HEK293 (cell line): ENCODE results near the gene CLIC5.

Experiments used
- CTCF ChIA-PET: fragments of 350-600 bp; formaldehyde crosslinking; extraction: SDS; loops from one replicate; lab custom pipeline; 2021; ENCODE audit warnings: antibody characterized with exemption; lab: Yijun Ruan, JAX
- POLR2A ChIA-PET: fragments of 300-600 bp; formaldehyde crosslinking; extraction: SDS; loops from one replicate; lab custom pipeline; 2020; ENCODE audit warnings: antibody characterized with exemption, inconsistent platforms; lab: Yijun Ruan, JAX
- H3K27ac ChIP-seq: fragments of 200-500 bp; sonication (Bioruptor generic); 2 replicates; pipeline ENCODE4 v1.5.1; 2014; ENCODE audit warnings: low read depth, low read length, control low read depth, inconsistent platforms; ENCODE audit errors: extremely low read depth
- H3K36me3 ChIP-seq, 2 experiments: fragments of 200-500 bp in 1 of 2; sonication (Bioruptor generic) in 1 of 2; 1 replicate in 1 of 2; 2 replicates in 1 of 2; pipeline ENCODE4 v1.5.1; 2014 to 2017; ENCODE audit warnings: inconsistent platforms in 2 of 2, low read length in 2 of 2; ENCODE audit not compliant: control insufficient read depth in 2 of 2, insufficient read depth in 1 of 2
- H3K4me1 ChIP-seq: fragments of 200-500 bp; sonication (Bioruptor generic); 2 replicates; pipeline ENCODE4 v1.5.1; 2014; ENCODE audit warnings: mild to moderate bottlenecking, low read length, inconsistent platforms; ENCODE audit not compliant: control insufficient read depth, insufficient read depth
- H3K4me3 ChIP-seq: 2 replicates; pipeline ENCODE4 v1.5.1; 2011; ENCODE audit warnings: low read depth, mild to moderate bottlenecking, control low read depth, low read length, moderate library complexity
- H3K9me3 ChIP-seq: fragments of 200-500 bp; sonication (Bioruptor generic); 2 replicates; pipeline ENCODE4 v1.5.1; 2014; ENCODE audit warnings: low read depth, low read length, inconsistent platforms; ENCODE audit not compliant: control insufficient read depth, insufficient read depth
- GLIS1 ChIP-seq: fragments of 450-650 bp; formaldehyde crosslinking; IDR thresholded peaks from 2 replicates; pipeline ENCODE4 v1.5.1; 2016; ENCODE audit warnings: missing biosample characterization, missing genetic modification characterization
- KLF8 ChIP-seq: fragments of 450-650 bp; formaldehyde crosslinking; IDR thresholded peaks from 2 replicates; pipeline ENCODE4 v1.5.1; 2016; ENCODE audit warnings: missing biosample characterization, missing genetic modification characterization
- KLF9 ChIP-seq: fragments of 450-650 bp; formaldehyde crosslinking; IDR thresholded peaks from 2 replicates; pipeline ENCODE4 v1.5.1; 2016; ENCODE audit warnings: missing biosample characterization, missing genetic modification characterization, low read depth
- MEIS1 ChIP-seq: sonication (generic); formaldehyde crosslinking; IDR thresholded peaks from 2 replicates; pipeline ENCODE4 v1.8.1; 2022; ENCODE audit warnings: missing genetic modification reagents, mild to moderate bottlenecking, borderline replicate concordance
- ZNF10 ChIP-seq: fragments of 450-650 bp; formaldehyde crosslinking; IDR thresholded peaks from 2 replicates; pipeline ENCODE4 v1.5.1; 2017; ENCODE audit warnings: missing biosample characterization, missing genetic modification characterization
- ZNF114 ChIP-seq: fragments of 450-650 bp; formaldehyde crosslinking; IDR thresholded peaks from 2 replicates; pipeline ENCODE4 v1.5.0; 2017; ENCODE audit warnings: missing biosample characterization, missing genetic modification characterization
- ZNF121 ChIP-seq: fragments of 450-650 bp; formaldehyde crosslinking; IDR thresholded peaks from 2 replicates; pipeline ENCODE4 v1.5.1; 2016; ENCODE audit warnings: missing biosample characterization, missing genetic modification characterization
- ZNF155 ChIP-seq: fragments of 450-650 bp; formaldehyde crosslinking; IDR thresholded peaks from 2 replicates; pipeline ENCODE4 v1.5.1; 2016; ENCODE audit warnings: missing biosample characterization, missing genetic modification characterization
- ZNF184 ChIP-seq: fragments of 450-650 bp; IDR thresholded peaks from 2 replicates; pipeline ENCODE4 v1.5.1; 2018; ENCODE audit warnings: missing biosample characterization, mild to moderate bottlenecking, missing genetic modification characterization
- ZNF274 ChIP-seq, 2 experiments: fragments of 200-500 bp in 1 of 2; fragments of 450-650 bp in 1 of 2; sonication (Bioruptor generic) in 1 of 2; formaldehyde crosslinking in 1 of 2; IDR thresholded peaks; 2 replicates each; pipeline versions ENCODE4 v1.5.1 to v1.6.1; 2014 to 2016; ENCODE audit warnings: borderline replicate concordance in 1 of 2, inconsistent platforms in 1 of 2, low read length in 1 of 2, missing biosample characterization in 1 of 2, missing genetic modification characterization in 1 of 2
- ZNF302 ChIP-seq: fragments of 450-650 bp; formaldehyde crosslinking; IDR thresholded peaks from 2 replicates; pipeline ENCODE4 v1.5.1; 2016; ENCODE audit warnings: missing biosample characterization, missing genetic modification characterization, low read depth
- ZNF391 ChIP-seq: fragments of 450-650 bp; formaldehyde crosslinking; IDR thresholded peaks from 2 replicates; pipeline ENCODE4 v1.5.1; 2016; ENCODE audit warnings: low read depth, missing biosample characterization, missing genetic modification characterization, borderline replicate concordance
- ZNF394 ChIP-seq: fragments of 450-650 bp; formaldehyde crosslinking; IDR thresholded peaks from 2 replicates; pipeline ENCODE4 v1.5.1; 2016; ENCODE audit warnings: missing biosample characterization, missing genetic modification characterization, mild to moderate bottlenecking, moderate library complexity, borderline replicate concordance
- ZNF501 ChIP-seq: fragments of 450-650 bp; formaldehyde crosslinking; IDR thresholded peaks from 2 replicates; pipeline ENCODE4 v1.5.1; 2016; ENCODE audit warnings: missing biosample characterization, missing genetic modification characterization
- ZNF529 ChIP-seq: fragments of 450-650 bp; formaldehyde crosslinking; IDR thresholded peaks from 2 replicates; pipeline ENCODE4 v1.5.1; 2017; ENCODE audit warnings: missing genetic modification characterization, missing biosample characterization; ENCODE audit not compliant: insufficient replicate concordance
- ZNF560 ChIP-seq: fragments of 450-650 bp; formaldehyde crosslinking; IDR thresholded peaks from 2 replicates; pipeline ENCODE4 v1.5.1; 2017; ENCODE audit warnings: missing biosample characterization, missing genetic modification characterization, borderline replicate concordance
- ZNF626 ChIP-seq: fragments of 450-650 bp; sonication (Bioruptor Pico); formaldehyde crosslinking; IDR thresholded peaks from 2 replicates; pipeline ENCODE4 v1.5.1; 2018; ENCODE audit warnings: missing biosample characterization, missing genetic modification characterization, inconsistent platforms
- ZNF768 ChIP-seq: fragments of 450-650 bp; formaldehyde crosslinking; IDR thresholded peaks from 2 replicates; pipeline ENCODE4 v1.5.1; 2018; ENCODE audit warnings: missing biosample characterization, mild to moderate bottlenecking, missing genetic modification characterization
- TF ChIP-seq, protein P1 (sequence below): fragments of 450-650 bp; formaldehyde crosslinking; IDR thresholded peaks from 2 replicates; pipeline ENCODE4 v1.5.1; 2016; ENCODE audit warnings: missing biosample characterization, missing genetic modification characterization, borderline replicate concordance
- TF ChIP-seq, protein P2 (sequence below): fragments of 450-650 bp; formaldehyde crosslinking; IDR thresholded peaks from 2 replicates; pipeline ENCODE4 v1.5.1; 2017; ENCODE audit warnings: missing biosample characterization, missing genetic modification characterization
- TF ChIP-seq, protein P3 (sequence below): fragments of 450-650 bp; formaldehyde crosslinking; IDR thresholded peaks from 2 replicates; pipeline ENCODE4 v1.5.1; 2016; ENCODE audit warnings: missing biosample characterization, missing genetic modification characterization

The CLIC5 gene

DNA sequence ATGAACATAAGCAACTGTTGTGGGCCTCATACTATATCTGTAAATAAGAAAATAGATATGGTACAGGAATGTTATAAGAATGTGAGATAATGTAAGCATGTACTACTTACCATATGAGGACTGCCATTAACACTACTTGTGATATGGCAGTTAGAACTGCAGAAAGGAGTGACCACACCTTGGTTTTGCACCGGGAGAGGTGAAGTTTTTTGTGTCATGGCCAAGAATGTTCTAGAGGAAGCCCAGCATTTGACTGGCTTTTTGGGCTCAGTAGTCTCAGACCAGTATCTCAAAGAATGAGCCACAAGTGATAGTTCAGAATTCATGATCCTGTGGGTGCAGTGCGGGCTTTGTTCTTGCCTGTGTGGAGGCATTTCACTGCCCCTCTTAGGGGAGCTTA, 123.5 kb downstream of the CLIC5 start (continued):
- TF ChIP-seq, protein P1, sequence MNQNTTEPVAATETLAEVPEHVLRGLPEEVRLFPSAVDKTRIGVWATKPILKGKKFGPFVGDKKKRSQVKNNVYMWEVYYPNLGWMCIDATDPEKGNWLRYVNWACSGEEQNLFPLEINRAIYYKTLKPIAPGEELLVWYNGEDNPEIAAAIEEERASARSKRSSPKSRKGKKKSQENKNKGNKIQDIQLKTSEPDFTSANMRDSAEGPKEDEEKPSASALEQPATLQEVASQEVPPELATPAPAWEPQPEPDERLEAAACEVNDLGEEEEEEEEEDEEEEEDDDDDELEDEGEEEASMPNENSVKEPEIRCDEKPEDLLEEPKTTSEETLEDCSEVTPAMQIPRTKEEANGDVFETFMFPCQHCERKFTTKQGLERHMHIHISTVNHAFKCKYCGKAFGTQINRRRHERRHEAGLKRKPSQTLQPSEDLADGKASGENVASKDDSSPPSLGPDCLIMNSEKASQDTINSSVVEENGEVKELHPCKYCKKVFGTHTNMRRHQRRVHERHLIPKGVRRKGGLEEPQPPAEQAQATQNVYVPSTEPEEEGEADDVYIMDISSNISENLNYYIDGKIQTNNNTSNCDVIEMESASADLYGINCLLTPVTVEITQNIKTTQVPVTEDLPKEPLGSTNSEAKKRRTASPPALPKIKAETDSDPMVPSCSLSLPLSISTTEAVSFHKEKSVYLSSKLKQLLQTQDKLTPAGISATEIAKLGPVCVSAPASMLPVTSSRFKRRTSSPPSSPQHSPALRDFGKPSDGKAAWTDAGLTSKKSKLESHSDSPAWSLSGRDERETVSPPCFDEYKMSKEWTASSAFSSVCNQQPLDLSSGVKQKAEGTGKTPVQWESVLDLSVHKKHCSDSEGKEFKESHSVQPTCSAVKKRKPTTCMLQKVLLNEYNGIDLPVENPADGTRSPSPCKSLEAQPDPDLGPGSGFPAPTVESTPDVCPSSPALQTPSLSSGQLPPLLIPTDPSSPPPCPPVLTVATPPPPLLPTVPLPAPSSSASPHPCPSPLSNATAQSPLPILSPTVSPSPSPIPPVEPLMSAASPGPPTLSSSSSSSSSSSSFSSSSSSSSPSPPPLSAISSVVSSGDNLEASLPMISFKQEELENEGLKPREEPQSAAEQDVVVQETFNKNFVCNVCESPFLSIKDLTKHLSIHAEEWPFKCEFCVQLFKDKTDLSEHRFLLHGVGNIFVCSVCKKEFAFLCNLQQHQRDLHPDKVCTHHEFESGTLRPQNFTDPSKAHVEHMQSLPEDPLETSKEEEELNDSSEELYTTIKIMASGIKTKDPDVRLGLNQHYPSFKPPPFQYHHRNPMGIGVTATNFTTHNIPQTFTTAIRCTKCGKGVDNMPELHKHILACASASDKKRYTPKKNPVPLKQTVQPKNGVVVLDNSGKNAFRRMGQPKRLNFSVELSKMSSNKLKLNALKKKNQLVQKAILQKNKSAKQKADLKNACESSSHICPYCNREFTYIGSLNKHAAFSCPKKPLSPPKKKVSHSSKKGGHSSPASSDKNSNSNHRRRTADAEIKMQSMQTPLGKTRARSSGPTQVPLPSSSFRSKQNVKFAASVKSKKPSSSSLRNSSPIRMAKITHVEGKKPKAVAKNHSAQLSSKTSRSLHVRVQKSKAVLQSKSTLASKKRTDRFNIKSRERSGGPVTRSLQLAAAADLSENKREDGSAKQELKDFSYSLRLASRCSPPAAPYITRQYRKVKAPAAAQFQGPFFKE (tag by site-specific recombination), result no peak
- TF ChIP-seq ZNF10 (tag by site-specific recombination), result no peak
- TF ChIP-seq ZNF121 (tag by site-specific recombination), result no peak

DNA sequence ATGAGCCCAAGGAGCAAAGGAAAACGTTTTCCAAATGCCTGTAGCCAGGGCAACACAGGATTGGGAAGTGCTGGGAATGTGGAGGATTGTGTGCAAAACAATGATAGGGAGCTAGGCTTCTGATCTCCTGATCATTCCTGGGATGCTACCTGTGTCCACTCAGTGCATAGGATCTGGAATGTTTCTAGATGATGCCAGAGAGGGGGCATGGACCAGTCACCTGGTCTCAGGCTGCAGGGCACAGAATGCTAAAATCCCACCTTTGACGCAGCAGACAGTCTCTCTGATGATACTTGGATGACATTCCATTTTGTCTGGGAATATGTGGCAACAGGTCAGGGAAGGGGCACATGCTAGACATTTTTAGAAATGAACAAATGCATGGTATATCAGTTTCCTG, 128.9 kb downstream of the CLIC5 start:
- H3K9me3 ChIP-seq, result no peaks in the 10 kb centered on the region
- H3K4me3 ChIP-seq, result no peak overlapping the region
- no peaks in the 10 kb centered on the region for H3K4me1 ChIP-seq
- CTCF ChIA-PET, result no interaction called here
- H3K27ac ChIP-seq, result no peak overlapping the region
- H3K36me3 ChIP-seq, result no peaks in the 10 kb centered on the region
- TF ChIP-seq KLF9 (tag by site-specific recombination), result no peak
- no peak for TF ChIP-seq ZNF626
- TF ChIP-seq, protein P2, sequence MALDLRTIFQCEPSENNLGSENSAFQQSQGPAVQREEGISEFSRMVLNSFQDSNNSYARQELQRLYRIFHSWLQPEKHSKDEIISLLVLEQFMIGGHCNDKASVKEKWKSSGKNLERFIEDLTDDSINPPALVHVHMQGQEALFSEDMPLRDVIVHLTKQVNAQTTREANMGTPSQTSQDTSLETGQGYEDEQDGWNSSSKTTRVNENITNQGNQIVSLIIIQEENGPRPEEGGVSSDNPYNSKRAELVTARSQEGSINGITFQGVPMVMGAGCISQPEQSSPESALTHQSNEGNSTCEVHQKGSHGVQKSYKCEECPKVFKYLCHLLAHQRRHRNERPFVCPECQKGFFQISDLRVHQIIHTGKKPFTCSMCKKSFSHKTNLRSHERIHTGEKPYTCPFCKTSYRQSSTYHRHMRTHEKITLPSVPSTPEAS (tag by site-specific recombination), result no peak
- no peak for TF ChIP-seq MEIS1 (CRISPR knock-in tag)
- no peak for TF ChIP-seq KLF8 (tag by site-specific recombination)
- TF ChIP-seq ZNF391 (tag by site-specific recombination), result no peak
- TF ChIP-seq ZNF114 (tag by site-specific recombination), result no peak
- TF ChIP-seq, protein P3, sequence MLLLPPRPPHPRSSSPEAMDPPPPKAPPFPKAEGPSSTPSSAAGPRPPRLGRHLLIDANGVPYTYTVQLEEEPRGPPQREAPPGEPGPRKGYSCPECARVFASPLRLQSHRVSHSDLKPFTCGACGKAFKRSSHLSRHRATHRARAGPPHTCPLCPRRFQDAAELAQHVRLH (tag by site-specific recombination), result no peak
- no peak for TF ChIP-seq ZNF302 (tag by site-specific recombination)
- TF ChIP-seq ZNF394, result no peak
- POLR2A ChIA-PET, result no interaction called here

DNA sequence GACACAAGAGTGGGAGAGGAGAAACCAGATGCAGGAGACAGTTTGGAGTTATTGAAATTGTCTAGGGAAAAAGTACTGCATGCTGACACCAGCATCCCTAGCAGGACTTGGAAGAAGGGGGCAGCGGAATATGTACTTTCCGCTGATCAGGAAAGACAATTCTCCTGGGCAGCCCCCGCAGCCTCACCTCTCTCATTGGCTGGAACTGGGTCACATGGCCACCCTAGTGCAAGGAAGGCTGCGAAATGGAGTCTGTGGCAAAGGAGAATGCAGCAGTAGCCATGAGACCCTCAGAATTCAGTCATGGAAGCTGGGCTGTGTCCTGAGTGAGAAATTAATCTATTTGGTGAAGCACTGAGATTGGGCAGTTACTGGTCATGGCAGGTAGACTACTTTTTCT, 131.3 kb downstream of the CLIC5 start:
- no peak for TF ChIP-seq GLIS1 (tag by site-specific recombination)
- TF ChIP-seq ZNF768 (tag by site-specific recombination), result no peak
- TF ChIP-seq ZNF529 (tag by site-specific recombination), result no peak
- no peak for TF ChIP-seq ZNF155 (tag by site-specific recombination)
- TF ChIP-seq ZNF560 (tag by site-specific recombination), result no peak
- TF ChIP-seq ZNF184 (tag by site-specific recombination), result no peak
- TF ChIP-seq ZNF10 (tag by site-specific recombination), result no peak
- no peak for TF ChIP-seq ZNF274 (IDR thresholded peaks at IDR 0.05; ENCODE audit: low read length)
- TF ChIP-seq ZNF274 (tag by site-specific recombination; IDR thresholded peaks at IDR 0.05; ENCODE audit: borderline replicate concordance), result no peak
- TF ChIP-seq ZNF501 (tag by site-specific recombination), result no peak
- Histone ChIP-seq H3K9me3 (no peaks in the 10 kb centered on the region), H3K4me3 (no peak overlapping the region), H3K27ac (no peak overlapping the region), H3K36me3 (no peaks in the 10 kb centered on the region), H3K4me1 (no peaks in the 10 kb centered on the region)
- ChIA-PET CTCF (no interaction called here), POLR2A (no interaction called here)
